Bladder microvascular endothelial cell (primary cell): ENCODE results near the gene AMY1A. TPM values are rescaled to one million over a fixed set of nuclear protein-coding genes. Genes with fewer than 3 reads are reported as not detected.

Experiments
- total RNA-seq: library from RNA; depleted of rRNA; stranded (reverse); fragments of >200 nt; gene quantifications from 2 replicates; pipeline ENCODE4 v1.2.3, GENCODE V29; 2014

AMY1A gene
- total RNA-seq, result not detected in 2 replicates

GRCh38 chr1:103655460-103655859, at the start of gene AMY1A:
Gene AMY1A (plus strand): TSS chr1:103655760. CDS start chr1:103656331, 571 bp downstream.

GRCh38 chr1:103616994-103617477, 38.5 kb upstream of the AMY1A start, which contains the start of gene AMY2A:
Gene AMY2A (plus strand): TSS chr1:103617427. CDS start chr1:103617441, 14 bp downstream.

GRCh38 chr1:103696110-103696509, 40.5 kb downstream of the AMY1A start, which contains the start of gene AMY1B:
Gene AMY1B (minus strand): TSS chr1:103696210. CDS start chr1:103695639, 571 bp downstream.

Other genes starting within 250 kb of the AMY1A start
- 3.2 and 7.0 TPM in 2 replicates for gene RNPC3, start 130.1 kb upstream of the AMY1A start, total RNA-seq
- gene AMY2B, start 84.2 kb upstream of the AMY1A start, total RNA-seq, result 0.65 and 2.6 TPM in 2 replicates
- gene AMY2A, start 38.3 kb upstream of the AMY1A start, total RNA-seq, result not detected in 2 replicates
- not detected in 2 replicates for gene AMY1B, start 40.5 kb downstream of the AMY1A start, total RNA-seq
- not detected in 2 replicates for gene AMY1C, start 94.1 kb downstream of the AMY1A start, total RNA-seq